GM23338 (cell line): ENCODE results near the gene C2orf92. TPM values are rescaled to one million over a fixed set of nuclear protein-coding genes. Genes with fewer than 3 reads are reported as not detected.

ENCODE experiments used
- ATAC-seq: fragments of 200-7000 bp; cut with Tn5 transposase; 3 replicates; pipeline ENCODE4 v1.9.1; 2020
- DNase-seq: peaks from one replicate; pipeline ENCODE4 v3.0.0-alpha.2; 2015; ENCODE audit warnings: low spot score
- H2AFZ ChIP-seq: fragments of 200-600 bp; sonication (generic); 2 replicates; pipeline ENCODE4 v1.8.0; 2016; ENCODE audit warnings: antibody characterized with exemption, mild to moderate bottlenecking, moderate library complexity
- H3F3A ChIP-seq: fragments of 200-600 bp; sonication (generic); replicated peaks from 2 replicates; pipeline ENCODE4 v1.8.0; 2017; ENCODE audit warnings: antibody characterized with exemption, mixed run types, low read depth
- H3K27ac ChIP-seq: fragments of 200-600 bp; sonication (generic); 2 replicates; pipeline ENCODE4 v1.6.1; 2016; ENCODE audit warnings: low read depth
- H3K27me3 ChIP-seq: fragments of 200-600 bp; sonication (generic); 2 replicates; pipeline ENCODE4 v1.8.0; 2016; ENCODE audit warnings: mild to moderate bottlenecking, mixed run types, moderate library complexity; ENCODE audit not compliant: insufficient read depth
- H3K36me3 ChIP-seq: fragments of 200-600 bp; sonication (generic); 2 replicates; pipeline ENCODE4 v1.8.0; 2016; ENCODE audit warnings: mild to moderate bottlenecking; ENCODE audit not compliant: insufficient read depth
- H3K4me1 ChIP-seq: fragments of 200-600 bp; sonication (generic); 2 replicates; pipeline ENCODE4 v1.8.0; 2016; ENCODE audit warnings: mild to moderate bottlenecking, moderate library complexity; ENCODE audit not compliant: insufficient read depth
- H3K4me2 ChIP-seq: fragments of 200-600 bp; sonication (generic); 2 replicates; pipeline ENCODE4 v1.7.1; 2017; ENCODE audit warnings: mixed run types
- H3K4me3 ChIP-seq: fragments of 200-600 bp; sonication (generic); 2 replicates; pipeline ENCODE4 v1.6.1; 2016; ENCODE audit warnings: mixed run types
- H3K79me2 ChIP-seq: fragments of 200-600 bp; sonication (generic); replicated peaks from 2 replicates; pipeline ENCODE4 v1.8.0; 2017; ENCODE audit warnings: mild to moderate bottlenecking; ENCODE audit not compliant: insufficient read depth
- H3K9me2 ChIP-seq: fragments of 200-600 bp; sonication (generic); 2 replicates; pipeline ENCODE4 v1.8.0; 2017; ENCODE audit not compliant: insufficient read depth
- H4K20me1 ChIP-seq: fragments of 200-600 bp; sonication (generic); replicated peaks from 2 replicates; pipeline ENCODE4 v1.8.0; 2017; ENCODE audit warnings: mild to moderate bottlenecking; ENCODE audit not compliant: insufficient read depth
- H3K27ac Mint-ChIP-seq: 2 replicates; pipeline ENCODE4 v1.8.0; 2020; ENCODE audit warnings: inconsistent platforms, mild to moderate bottlenecking, moderate library complexity, mixed read lengths
- H3K27me3 Mint-ChIP-seq: 3 replicates; pipeline ENCODE4 v1.8.0; 2022; ENCODE audit warnings: low read depth, mild to moderate bottlenecking, moderate library complexity, mixed read lengths, inconsistent platforms; ENCODE audit not compliant: insufficient read depth, poor library complexity
- H3K36me3 Mint-ChIP-seq: 3 replicates; pipeline ENCODE4 v1.8.0; 2021; ENCODE audit warnings: low read depth, mild to moderate bottlenecking, inconsistent platforms, moderate library complexity, mixed read lengths
- H3K4me1 Mint-ChIP-seq: 3 replicates; pipeline ENCODE4 v1.8.0; 2020; ENCODE audit warnings: mild to moderate bottlenecking, inconsistent platforms, mixed read lengths
- H3K4me3 Mint-ChIP-seq: 3 replicates; pipeline ENCODE4 v1.8.0; 2021; ENCODE audit warnings: moderate library complexity, mild to moderate bottlenecking, inconsistent platforms, mixed read lengths
- H3K9me3 Mint-ChIP-seq: 3 replicates; pipeline ENCODE4 v1.8.0; 2020; ENCODE audit warnings: moderate library complexity, mild to moderate bottlenecking, inconsistent platforms, mixed read lengths
- CREB1 ChIP-seq: fragments of 250-450 bp; sonication (Bioruptor Pico); IDR thresholded peaks from 2 replicates; pipeline ENCODE4 v1.5.0; 2020; ENCODE audit warnings: low read depth, mild to moderate bottlenecking, moderate library complexity
- EZH2 ChIP-seq: fragments of 200-600 bp; sonication (generic); IDR thresholded peaks from one replicate; pipeline ENCODE4 v1.8.0; 2017; ENCODE audit warnings: antibody characterized with exemption, mild to moderate bottlenecking, low read depth; ENCODE audit not compliant: unreplicated experiment
- EZH2phosphoT487 ChIP-seq: fragments of 200-600 bp; sonication (generic); IDR thresholded peaks from one replicate; pipeline ENCODE4 v1.8.1; 2018; ENCODE audit warnings: antibody characterized with exemption; ENCODE audit not compliant: unreplicated experiment
- JUNB ChIP-seq: IDR thresholded peaks from one replicate; pipeline ENCODE4 v1.6.1; 2016; ENCODE audit warnings: antibody characterized with exemption; ENCODE audit not compliant: unreplicated experiment
- POLR2AphosphoS5 ChIP-seq: IDR thresholded peaks from 2 replicates; pipeline ENCODE4 v1.6.1; 2016; ENCODE audit warnings: antibody characterized with exemption, low read depth
- STAT1 ChIP-seq: IDR thresholded peaks from one replicate; pipeline ENCODE4 v1.6.1; 2016; ENCODE audit warnings: antibody characterized with exemption; ENCODE audit not compliant: unreplicated experiment
- ZNF331 ChIP-seq: fragments of 250-450 bp; sonication (Bioruptor Pico); IDR thresholded peaks from 2 replicates; pipeline ENCODE4 v1.5.0; 2020; ENCODE audit warnings: low read depth, mild to moderate bottlenecking, moderate library complexity
- polyA plus RNA-seq: library from polyadenylated mRNA; unstranded; fragments of >200 nt; fragmentation: Nextera tagmentation; extraction: Ambion mirVana; gene quantifications from 2 replicates; pipeline ENCODE4 v1.2.1, GENCODE V29; 2016
- total RNA-seq: library from RNA; depleted of rRNA; stranded (reverse); fragments of >200 nt; shearing (Covaris generic); gene quantifications from 2 replicates; pipeline ENCODE4 v1.2.3, GENCODE V29; 2014
- TF ChIP-seq, protein P1 (sequence below): IDR thresholded peaks from 2 replicates; pipeline ENCODE4 v1.6.1; 2016; ENCODE audit warnings: antibody characterized with exemption
- TF ChIP-seq, protein P2 (sequence below): IDR thresholded peaks from one replicate; pipeline ENCODE4 v1.6.1; 2018; ENCODE audit warnings: antibody characterized with exemption; ENCODE audit not compliant: unreplicated experiment
- TF ChIP-seq, protein P3 (sequence below), 2 experiments: fragments of 200-600 bp in 1 of 2; sonication (generic) in 1 of 2; conservative IDR thresholded peaks; 2 replicates each; pipeline versions ENCODE4 v1.5.1 to v1.6.1; 2016 to 2017; ENCODE audit warnings: antibody characterized with exemption in 2 of 2, low read depth in 2 of 2, mild to moderate bottlenecking in 2 of 2, moderate library complexity in 1 of 2
- TF ChIP-seq, protein P4 (sequence below): fragments of 250-450 bp; sonication (Bioruptor Pico); IDR thresholded peaks from 2 replicates; pipeline ENCODE4 v1.5.0; 2020; ENCODE audit warnings: mild to moderate bottlenecking, moderate library complexity

Gene C2orf92
- total and polyA plus RNA-seq, 2 experiments from 2014 or later: 1.7 to 2.6 TPM

DNA sequence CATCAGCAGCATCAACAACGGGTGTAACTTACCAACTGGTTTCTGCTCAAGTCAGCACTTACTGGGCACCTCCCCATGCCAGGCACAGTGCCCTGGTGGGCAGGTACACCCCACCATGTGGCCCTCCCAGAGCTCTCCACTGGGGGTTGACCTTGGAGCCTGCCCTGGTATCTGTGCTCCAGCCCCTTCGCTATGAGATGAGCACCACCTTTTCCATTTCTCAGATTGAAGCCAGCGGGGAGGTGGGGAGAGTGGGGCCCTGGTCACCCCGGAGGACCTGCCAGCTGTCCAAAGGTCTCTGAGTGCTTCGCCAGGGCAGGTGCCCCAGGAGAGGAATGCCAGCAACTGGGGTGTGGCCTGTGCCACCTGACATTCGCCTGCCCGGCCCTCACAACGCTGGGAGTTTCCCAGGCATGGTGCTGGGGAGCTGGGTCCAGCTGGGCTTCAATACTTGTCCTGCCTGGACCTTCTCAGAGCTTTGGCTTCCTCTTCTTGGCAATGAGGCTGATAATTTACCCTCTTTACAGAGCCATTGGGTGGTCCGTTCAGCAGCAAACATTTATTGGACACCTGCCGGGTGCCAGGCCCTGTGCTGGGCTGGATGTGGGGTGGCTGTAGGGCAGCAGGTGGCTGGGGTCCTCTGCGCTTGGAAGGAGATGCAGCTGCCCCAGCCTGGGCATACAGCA lies 38.0 kb downstream of the C2orf92 start:
- H3K4me3 Mint-ChIP-seq: no peak overlapping the region
- peaks cover 3% of the 10 kb centered on the region for H3K27me3 Mint-ChIP-seq
- Histone ChIP-seq H3K4me1 (no peaks in the 10 kb centered on the region), H3K79me2 (no peaks in the 10 kb centered on the region), H3K4me3 (no peak overlapping the region), H3K36me3 (no peaks in the 10 kb centered on the region), H3K27me3 (no peaks in the 10 kb centered on the region), H4K20me1 (no peaks in the 10 kb centered on the region), H3K27ac (no peak overlapping the region), H3F3A (no peaks in the 10 kb centered on the region), H3K9me2 (no peaks in the 10 kb centered on the region), H2AFZ (no peak overlapping the region), H3K4me2 (no peak overlapping the region)
- H3K4me1 Mint-ChIP-seq: peaks cover 4% of the 10 kb centered on the region; the same call in 1 of the 3 replicates
- no peak overlapping the region for H3K27ac Mint-ChIP-seq
- ATAC-seq (no peak), DNase-seq (no peak)
- peaks cover 2% of the 10 kb centered on the region; the same call in 1 of the 3 replicates for H3K36me3 Mint-ChIP-seq
- TF ChIP-seq, protein P1, sequence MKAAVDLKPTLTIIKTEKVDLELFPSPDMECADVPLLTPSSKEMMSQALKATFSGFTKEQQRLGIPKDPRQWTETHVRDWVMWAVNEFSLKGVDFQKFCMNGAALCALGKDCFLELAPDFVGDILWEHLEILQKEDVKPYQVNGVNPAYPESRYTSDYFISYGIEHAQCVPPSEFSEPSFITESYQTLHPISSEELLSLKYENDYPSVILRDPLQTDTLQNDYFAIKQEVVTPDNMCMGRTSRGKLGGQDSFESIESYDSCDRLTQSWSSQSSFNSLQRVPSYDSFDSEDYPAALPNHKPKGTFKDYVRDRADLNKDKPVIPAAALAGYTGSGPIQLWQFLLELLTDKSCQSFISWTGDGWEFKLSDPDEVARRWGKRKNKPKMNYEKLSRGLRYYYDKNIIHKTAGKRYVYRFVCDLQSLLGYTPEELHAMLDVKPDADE: no peak
- TF ChIP-seq JUNB (no peak), ZNF331 (CRISPR knock-in tag) (no peak), STAT1 (no peak), EZH2phosphoT487 (no peak), POLR2AphosphoS5 (no peak), EZH2 (no peak), CREB1 (CRISPR knock-in tag) (no peak)
- TF ChIP-seq, protein P2, sequence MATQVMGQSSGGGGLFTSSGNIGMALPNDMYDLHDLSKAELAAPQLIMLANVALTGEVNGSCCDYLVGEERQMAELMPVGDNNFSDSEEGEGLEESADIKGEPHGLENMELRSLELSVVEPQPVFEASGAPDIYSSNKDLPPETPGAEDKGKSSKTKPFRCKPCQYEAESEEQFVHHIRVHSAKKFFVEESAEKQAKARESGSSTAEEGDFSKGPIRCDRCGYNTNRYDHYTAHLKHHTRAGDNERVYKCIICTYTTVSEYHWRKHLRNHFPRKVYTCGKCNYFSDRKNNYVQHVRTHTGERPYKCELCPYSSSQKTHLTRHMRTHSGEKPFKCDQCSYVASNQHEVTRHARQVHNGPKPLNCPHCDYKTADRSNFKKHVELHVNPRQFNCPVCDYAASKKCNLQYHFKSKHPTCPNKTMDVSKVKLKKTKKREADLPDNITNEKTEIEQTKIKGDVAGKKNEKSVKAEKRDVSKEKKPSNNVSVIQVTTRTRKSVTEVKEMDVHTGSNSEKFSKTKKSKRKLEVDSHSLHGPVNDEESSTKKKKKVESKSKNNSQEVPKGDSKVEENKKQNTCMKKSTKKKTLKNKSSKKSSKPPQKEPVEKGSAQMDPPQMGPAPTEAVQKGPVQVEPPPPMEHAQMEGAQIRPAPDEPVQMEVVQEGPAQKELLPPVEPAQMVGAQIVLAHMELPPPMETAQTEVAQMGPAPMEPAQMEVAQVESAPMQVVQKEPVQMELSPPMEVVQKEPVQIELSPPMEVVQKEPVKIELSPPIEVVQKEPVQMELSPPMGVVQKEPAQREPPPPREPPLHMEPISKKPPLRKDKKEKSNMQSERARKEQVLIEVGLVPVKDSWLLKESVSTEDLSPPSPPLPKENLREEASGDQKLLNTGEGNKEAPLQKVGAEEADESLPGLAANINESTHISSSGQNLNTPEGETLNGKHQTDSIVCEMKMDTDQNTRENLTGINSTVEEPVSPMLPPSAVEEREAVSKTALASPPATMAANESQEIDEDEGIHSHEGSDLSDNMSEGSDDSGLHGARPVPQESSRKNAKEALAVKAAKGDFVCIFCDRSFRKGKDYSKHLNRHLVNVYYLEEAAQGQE: no peak
- TF ChIP-seq, protein P3, sequence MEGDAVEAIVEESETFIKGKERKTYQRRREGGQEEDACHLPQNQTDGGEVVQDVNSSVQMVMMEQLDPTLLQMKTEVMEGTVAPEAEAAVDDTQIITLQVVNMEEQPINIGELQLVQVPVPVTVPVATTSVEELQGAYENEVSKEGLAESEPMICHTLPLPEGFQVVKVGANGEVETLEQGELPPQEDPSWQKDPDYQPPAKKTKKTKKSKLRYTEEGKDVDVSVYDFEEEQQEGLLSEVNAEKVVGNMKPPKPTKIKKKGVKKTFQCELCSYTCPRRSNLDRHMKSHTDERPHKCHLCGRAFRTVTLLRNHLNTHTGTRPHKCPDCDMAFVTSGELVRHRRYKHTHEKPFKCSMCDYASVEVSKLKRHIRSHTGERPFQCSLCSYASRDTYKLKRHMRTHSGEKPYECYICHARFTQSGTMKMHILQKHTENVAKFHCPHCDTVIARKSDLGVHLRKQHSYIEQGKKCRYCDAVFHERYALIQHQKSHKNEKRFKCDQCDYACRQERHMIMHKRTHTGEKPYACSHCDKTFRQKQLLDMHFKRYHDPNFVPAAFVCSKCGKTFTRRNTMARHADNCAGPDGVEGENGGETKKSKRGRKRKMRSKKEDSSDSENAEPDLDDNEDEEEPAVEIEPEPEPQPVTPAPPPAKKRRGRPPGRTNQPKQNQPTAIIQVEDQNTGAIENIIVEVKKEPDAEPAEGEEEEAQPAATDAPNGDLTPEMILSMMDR (conservative IDR thresholded peaks at IDR 0.05; ENCODE audit: low read depth in 2 of 2): no peak
- TF ChIP-seq, protein P4, sequence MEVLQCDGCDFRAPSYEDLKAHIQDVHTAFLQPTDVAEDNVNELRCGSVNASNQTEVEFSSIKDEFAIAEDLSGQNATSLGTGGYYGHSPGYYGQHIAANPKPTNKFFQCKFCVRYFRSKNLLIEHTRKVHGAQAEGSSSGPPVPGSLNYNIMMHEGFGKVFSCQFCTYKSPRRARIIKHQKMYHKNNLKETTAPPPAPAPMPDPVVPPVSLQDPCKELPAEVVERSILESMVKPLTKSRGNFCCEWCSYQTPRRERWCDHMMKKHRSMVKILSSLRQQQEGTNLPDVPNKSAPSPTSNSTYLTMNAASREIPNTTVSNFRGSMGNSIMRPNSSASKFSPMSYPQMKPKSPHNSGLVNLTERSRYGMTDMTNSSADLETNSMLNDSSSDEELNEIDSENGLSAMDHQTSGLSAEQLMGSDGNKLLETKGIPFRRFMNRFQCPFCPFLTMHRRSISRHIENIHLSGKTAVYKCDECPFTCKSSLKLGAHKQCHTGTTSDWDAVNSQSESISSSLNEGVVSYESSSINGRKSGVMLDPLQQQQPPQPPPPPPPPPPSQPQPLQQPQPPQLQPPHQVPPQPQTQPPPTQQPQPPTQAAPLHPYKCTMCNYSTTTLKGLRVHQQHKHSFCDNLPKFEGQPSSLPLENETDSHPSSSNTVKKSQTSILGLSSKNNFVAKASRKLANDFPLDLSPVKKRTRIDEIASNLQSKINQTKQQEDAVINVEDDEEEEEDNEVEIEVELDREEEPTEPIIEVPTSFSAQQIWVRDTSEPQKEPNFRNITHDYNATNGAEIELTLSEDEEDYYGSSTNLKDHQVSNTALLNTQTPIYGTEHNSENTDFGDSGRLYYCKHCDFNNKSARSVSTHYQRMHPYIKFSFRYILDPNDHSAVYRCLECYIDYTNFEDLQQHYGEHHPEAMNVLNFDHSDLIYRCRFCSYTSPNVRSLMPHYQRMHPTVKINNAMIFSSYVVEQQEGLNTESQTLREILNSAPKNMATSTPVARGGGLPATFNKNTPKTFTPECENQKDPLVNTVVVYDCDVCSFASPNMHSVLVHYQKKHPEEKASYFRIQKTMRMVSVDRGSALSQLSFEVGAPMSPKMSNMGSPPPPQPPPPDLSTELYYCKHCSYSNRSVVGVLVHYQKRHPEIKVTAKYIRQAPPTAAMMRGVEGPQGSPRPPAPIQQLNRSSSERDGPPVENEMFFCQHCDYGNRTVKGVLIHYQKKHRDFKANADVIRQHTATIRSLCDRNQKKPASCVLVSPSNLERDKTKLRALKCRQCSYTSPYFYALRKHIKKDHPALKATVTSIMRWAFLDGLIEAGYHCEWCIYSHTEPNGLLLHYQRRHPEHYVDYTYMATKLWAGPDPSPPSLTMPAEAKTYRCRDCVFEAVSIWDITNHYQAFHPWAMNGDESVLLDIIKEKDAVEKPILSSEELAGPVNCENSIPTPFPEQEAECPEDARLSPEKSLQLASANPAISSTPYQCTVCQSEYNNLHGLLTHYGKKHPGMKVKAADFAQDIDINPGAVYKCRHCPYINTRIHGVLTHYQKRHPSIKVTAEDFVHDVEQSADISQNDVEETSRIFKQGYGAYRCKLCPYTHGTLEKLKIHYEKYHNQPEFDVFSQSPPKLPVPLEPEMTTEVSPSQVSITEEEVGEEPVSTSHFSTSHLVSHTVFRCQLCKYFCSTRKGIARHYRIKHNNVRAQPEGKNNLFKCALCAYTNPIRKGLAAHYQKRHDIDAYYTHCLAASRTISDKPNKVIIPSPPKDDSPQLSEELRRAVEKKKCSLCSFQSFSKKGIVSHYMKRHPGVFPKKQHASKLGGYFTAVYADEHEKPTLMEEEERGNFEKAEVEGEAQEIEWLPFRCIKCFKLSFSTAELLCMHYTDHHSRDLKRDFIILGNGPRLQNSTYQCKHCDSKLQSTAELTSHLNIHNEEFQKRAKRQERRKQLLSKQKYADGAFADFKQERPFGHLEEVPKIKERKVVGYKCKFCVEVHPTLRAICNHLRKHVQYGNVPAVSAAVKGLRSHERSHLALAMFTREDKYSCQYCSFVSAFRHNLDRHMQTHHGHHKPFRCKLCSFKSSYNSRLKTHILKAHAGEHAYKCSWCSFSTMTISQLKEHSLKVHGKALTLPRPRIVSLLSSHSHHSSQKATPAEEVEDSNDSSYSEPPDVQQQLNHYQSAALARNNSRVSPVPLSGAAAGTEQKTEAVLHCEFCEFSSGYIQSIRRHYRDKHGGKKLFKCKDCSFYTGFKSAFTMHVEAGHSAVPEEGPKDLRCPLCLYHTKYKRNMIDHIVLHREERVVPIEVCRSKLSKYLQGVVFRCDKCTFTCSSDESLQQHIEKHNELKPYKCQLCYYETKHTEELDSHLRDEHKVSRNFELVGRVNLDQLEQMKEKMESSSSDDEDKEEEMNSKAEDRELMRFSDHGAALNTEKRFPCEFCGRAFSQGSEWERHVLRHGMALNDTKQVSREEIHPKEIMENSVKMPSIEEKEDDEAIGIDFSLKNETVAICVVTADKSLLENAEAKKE (CRISPR knock-in tag): no peak
- no peaks in the 10 kb centered on the region; the same call in 2 of the 3 replicates for H3K9me3 Mint-ChIP-seq
